G401.6 (cell line): ENCODE data around the gene CFDP1.

Experiments
- FAIRE-seq: peaks from 2 replicates; lab custom pipeline; 2012; peaks lifted over from hg19 to GRCh38; lab: Jason Lieb, UNC

Gene CFDP1

DNA sequence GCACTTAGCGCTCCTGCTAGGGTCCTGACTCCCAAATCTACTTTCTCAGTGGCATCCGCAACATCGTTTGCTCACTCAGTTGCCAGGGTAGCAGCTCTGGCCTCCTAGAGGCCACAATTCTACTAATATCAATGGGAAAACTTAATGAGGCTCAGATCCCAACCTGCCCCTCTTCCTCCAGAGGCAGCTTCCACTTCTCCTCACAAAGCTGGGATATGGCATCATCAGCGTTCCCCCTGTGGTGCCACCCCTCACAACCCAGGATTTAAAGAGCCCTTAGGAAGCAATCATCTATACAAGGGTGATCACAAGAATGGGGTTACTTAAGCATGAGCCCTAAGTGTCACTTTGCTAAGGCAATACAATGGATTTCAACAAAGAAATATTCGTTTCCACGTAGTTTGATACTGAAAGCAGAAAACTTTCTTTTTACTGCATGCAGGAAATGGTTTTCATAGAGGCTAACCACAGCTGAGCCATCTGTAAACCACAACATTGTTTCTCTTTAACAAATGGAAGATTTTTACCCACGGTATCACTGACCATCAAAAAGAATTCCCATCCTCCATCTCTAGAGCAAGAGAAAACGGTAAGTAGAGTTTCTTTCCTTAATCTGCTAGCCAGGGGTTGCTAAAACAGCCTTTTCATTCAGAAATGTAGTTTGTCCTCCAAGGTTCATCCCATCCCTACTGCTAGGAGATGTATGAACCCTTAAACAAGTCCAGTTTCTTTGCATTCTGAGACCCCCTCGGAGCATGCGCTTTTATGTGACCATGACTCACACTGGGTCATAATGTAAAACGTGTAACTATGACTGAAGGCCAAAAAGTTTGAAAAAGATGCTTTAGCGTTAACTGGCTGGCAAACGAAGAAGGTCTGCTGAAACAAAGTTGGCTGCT is 113.5 kb downstream of the CFDP1 start:
- no peak for FAIRE-seq

DNA sequence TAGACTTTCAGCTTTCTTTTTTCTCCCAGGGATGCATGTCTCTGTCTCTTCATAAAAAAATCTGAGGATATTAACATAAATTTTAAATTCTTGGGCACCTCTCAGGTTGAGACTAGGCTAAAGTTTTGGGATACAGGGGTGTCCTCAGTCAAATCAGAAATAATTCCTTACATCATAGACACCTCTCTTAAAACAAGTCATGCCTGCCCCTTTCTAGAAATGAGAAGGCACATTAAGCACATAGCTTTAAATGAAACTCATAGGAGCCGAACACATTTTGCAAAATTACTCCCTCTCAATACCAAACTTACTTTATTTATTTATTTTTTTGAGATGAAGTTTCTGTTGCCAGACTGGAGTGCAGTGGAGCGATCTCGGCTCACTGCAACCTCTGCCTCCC is 114.6 kb downstream of the CFDP1 start:
- no peak for FAIRE-seq

DNA sequence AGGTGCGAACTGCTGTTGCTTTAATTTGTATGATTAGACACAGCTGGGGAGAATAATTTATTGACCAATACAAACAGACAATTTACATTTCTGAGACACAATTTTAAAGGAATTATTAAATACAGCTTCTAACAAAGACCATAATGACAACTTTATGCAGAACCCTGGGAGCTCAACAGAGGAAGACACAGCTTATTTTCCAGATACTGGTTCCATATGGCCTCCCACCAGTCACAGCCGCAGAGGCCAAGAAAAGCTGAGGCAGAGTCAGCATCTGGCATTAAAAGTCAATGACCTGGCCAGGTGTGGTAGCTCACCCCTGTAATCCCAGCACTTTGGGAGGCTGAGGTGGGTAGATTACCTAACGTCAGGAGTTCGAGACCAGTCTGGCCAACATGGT is 115.8 kb downstream of the CFDP1 start:
- FAIRE-seq: no peak

DNA sequence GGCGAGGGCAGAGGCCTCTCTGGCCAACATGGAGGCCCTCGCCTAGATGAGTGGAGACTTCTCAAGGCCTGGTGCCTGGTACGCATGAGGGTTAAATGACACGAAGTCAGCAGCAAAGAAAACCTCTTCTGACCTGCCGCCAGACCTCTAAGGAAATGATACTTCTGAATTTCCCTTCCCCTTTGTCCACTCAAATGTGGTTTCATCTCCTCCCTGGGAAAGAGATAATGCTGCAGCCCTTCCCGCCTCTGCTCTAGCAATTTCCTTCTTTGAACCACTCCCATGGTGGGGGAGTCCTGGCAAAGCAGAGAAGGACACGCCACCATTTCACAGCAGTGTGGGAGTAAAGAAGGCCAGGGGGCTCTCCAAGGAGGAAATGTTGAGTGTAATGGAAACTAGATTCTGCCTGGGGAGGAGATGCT is 116.2 kb downstream of the CFDP1 start:
- no peak for FAIRE-seq

DNA sequence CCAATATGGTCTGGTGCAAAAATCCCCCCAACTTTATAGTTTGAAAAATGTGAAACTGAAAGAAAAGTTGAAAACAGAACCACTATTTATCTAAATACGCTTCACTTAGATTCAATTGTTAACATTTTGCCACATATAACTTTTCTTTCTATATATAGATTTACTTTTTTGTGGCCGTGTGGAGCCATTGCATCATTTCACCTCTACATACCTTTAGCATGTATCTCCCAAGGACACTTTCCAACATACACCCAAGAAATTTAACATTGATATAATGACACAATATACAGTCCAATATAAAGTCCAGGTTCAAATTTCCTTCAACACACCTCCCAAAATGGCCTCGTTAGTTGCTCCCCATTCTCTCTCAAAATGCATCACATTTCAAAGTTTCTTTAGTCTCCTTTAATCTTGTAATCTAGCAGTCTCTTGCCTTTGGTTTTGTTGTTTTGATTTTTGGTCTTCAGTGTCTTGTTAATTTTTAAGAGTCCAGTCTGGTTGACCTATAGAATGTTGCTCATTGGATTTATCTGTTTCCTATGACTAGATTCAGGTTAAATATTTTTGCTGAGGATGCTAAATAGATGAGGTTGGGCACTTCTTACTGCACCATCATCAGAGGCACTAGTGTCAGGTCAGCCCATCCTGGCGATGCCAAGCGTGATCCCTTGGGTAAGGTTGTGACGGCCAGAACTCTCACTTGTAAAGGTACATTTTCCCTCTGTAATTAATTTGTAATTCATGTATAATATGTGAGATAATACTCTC is 117.6 kb downstream of the CFDP1 start:
- no peak for FAIRE-seq

DNA sequence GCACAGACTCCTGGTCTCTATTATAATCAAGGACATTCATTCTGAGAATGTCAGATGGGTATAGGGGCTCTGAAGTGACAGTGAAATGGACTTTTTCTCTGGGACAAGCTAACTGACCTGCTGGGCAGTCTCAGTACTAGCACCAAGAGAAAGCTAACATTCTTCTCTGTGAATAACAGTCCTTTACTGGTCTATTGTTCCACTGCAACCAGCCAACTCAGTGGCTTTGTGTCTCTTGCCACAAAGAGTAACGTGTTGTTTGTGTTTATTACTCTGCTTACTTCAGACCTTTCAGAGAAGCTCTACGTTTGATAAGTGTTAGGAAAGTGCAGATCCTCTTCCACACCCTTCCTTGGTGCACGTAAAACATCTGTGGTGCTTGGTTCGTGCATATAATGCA is 120.4 kb downstream of the CFDP1 start:
- no peak for FAIRE-seq

DNA sequence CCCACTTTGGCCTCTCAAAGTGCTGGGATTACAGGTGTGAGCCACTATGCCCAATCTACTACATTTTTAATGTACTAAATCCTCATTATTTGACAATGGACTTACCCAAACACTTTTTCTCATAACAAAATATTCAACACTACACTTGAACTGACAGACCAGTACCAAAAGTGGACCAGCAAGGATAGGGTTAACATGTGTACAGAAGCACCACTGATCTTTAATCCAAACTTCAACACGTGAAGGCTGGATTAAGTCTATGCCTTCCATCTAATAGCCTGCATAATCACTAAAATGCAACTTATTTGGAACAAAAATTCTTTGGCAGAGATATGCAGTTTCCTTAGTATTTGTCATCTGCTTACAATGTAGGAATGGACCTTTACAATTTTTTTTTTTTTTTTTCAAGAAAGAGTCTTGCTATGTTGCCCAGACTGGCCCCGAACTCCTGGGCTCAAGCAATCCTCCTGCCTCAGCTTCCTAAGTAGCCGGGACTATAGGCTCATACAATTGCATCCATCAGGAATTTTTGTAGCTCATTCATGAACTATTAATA is 121.8 kb downstream of the CFDP1 start:
- no peak for FAIRE-seq

DNA sequence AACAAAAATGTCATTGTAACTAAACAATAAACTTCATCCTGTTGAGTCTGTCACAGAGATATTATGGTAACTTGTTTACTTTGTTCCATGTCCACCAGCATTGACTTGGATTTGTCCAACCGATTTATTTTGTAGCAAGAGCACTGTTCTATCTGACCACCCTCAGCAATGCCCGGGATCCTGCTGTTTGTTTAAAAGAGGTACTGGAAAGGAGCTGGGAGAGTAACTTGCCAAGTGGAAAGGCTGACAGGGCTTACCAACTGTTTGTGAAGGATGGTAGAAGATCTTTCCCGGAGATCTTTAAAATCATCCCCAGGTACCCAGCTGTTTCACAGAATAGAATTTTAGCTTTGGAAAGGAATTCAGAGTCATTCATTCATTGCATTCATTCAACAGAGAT is 122.8 kb downstream of the CFDP1 start:
- FAIRE-seq: no peak

DNA sequence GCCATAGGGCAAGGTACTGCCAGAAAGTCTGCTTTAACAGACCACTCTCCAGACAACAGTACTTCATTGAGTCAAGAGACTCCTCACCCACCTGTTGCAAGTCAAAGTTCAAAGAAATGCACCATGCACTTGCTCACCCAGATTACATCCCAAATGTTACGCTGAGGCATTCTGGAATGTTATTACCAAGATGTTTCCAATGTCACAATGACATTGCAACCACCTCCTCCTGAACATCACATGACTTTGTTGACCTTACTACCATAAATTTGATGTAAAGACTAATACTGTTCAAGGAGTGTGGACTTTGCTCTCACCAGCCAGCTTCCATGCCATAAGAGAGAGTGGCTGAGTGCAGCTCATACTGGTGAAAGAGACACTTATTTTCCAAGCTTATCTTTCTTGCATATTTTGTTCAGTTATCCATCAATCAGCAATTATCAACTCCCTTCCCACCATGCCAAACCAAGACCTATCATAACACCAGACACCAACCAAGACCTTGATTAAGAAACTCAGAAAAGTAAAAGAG is 123.3 kb downstream of the CFDP1 start:
- FAIRE-seq: no peak

DNA sequence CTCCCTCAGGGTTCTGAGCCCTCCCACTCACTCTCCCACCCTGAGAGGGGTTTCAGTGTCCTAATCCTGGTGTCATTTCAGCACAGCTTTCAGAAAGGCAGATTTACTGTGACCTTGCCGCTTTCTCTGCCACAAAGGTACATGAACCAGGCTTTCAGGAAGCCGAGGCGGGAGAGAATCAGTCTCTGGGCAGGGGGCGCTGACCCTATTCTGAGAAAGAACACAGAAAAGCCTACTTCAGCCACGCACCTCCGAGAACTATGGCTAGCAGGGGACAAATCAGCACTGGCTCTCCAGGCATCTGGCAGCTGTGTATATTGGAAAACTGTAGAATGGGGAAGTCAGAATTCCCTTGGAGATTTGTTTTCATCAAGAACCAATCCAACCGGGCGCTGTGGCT is 124.1 kb downstream of the CFDP1 start:
- no peak for FAIRE-seq

DNA sequence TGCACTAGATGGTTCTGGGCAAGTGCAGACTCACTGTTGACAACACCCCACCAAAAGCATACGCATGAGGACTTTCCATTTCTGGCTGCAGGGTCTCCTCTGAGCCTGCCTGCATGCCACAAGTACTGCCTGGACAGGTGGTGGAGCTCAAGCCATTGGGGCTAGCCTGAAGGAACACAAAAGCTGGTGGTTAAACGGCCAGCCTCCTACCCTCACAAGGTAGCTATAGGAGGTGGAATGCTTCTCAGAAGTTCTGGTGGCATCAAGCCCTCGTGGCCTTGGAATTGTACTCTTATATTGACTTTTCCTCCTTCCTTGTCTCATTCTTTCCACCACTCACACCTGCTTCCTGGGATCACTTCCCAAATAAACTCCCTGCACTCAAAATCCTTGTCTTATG is 125.3 kb downstream of the CFDP1 start:
- no peak for FAIRE-seq

DNA sequence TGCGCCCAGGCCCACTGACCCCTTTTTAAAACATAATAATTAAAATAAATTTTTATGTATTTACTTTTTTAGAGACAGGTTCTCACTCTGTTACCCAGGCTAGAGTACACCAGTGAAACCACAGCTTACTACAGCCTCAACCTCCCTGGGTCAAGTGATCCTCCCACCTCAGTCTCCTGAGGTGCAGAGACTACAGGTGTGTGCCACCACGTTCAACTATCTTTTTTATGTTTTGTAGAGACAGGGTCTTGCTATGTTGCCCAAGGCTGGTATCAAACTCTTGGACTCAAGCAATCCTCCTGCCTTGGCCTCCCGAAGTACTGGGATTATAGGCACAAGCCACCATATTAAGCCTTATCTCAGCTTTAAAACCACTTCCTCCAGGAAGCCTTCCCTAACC is 125.8 kb downstream of the CFDP1 start:
- no peak for FAIRE-seq

DNA sequence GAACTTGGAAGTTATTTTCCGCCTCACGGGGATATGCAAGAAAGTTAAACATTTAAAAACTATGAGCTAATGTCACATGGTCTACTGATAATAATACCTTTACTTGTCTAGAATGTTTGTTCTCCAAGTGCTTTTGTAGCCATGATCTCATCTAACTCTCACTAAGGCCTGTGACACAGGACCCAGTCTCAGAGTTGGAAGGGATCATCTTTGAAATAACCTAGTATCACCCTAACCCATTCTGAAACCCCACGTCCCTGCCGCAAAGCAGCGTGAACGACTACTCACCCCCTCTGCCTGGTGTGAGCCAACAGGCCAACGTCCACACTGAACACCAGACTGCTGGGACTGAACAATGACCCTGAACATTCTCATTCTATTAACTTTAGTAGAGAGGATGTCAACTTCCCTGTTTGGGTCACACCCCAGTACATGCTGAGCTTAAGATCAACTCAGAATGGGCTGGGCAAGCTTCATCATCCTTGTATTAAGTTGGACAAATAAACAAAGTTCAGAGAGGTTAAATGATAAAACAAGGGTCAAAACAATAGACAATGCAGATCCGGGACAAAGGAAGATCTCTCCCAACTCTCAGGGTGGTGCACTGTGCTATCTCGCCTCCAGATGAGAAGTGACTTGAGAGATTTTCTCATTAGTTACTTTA is 127.1 kb downstream of the CFDP1 start:
- no peak for FAIRE-seq

DNA sequence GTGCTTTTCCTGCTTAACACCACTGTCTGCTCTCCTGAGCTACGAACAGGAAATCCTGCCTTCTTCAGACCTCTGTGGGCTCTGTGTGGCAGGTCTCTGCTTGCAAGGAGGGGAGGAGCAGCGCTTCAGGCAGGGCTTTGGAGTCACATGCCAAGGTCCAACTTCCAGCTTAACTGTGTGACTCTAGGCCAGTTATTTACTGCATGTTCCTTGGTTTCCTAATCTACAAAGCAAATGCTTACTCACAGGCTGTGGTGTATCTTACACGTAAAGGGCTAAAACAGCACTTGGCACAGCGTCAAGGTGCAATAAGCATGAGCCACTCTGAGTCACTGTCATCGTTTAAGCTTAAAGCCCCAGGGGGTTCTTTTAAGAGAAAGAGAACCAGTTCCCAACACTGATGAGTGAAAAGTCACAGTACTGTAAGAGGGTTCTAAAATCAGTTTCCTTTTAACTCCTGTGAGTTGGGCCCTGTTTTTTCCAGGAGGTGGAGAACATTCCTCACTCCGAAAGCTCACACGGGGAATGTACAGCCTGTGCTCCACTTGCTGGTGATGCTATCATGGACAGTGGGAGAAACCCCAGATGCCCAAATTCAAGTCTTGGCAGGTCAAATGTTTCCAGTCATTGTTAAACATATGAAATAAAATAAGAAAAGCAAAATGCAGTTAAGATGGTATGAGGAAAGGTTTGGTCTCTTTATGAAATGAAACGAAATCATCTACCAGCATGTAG is 127.8 kb downstream of the CFDP1 start:
- peak; percentile 99 for FAIRE-seq

DNA sequence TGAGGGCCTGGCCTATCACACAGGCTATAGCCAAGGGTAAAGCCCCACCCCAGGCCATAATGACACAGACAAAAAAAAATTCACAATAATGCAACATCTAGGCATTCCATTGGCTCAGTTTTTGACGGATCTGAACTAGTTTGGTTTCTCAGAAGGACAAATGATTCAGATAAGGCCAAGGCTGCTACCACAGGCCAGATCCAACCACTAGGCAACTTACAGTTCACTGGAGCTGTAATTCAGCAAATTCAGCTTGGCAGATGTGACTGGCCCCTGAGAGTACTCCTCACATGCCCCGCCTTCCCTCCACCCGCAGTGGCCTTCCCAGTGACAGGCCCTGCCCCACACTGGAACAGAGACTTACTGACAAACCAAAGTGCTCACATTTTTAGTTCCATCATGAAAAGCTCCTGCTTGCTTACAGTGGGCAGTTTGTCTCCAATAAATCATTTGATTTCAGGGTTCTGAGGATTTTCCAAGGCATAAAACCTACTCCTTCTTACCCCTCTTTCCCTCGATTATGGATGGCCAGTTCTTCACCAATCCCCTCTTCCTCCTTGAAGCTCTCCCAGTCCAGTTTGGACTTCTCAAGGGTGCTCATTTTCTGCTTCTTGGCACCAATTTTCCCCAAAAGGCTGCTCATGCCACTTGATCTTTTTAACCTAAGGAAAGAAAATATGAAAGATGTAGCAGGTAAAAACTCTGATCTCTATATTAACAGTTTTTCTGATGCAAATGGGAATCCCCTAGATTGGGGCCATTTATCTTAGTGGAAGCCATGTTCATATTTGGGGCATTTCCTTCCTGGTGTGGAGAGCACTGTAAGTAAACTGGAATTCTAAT is 128.6 kb downstream of the CFDP1 start:
- FAIRE-seq: peak; percentile 56

DNA sequence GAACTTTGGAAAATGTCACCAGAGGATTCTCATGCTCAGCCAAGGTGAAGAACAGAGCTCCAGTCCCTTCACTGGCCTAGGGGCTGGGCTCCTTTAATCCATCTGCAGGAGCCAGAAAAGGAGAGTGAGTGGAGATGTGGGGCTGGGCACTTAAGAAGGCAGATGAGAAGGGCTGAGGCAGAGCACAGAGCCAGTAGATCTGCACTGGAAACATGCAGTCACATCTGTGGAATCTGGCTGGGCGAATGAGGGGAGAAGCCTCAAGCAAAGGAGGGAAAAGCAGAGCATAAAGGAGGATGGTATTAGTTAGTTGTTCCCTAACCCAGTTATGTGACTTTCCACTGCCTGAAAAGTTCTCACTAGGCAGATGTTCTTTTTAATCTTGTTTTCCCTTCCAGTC is 131.5 kb downstream of the CFDP1 start:
- FAIRE-seq: no peak

DNA sequence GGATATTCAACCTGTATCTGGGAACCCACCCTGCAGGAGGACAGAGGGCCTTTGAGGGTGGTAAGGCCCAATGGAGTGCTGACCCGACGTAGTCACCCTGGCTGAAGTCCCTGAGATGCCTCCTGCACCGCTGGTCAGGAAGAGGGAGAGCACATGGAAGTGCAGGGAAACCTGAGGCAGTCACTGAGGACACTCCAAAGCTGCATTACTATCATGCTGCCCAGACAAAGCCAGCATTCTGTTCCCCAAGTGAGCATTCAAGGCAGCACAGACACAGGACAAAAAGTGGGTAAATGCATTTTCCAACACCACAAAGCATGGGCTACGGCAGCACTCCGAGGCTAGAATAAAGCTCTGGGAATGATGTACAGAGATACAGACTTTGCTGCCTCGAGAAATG is 135.0 kb downstream of the CFDP1 start:
- FAIRE-seq: no peak

DNA sequence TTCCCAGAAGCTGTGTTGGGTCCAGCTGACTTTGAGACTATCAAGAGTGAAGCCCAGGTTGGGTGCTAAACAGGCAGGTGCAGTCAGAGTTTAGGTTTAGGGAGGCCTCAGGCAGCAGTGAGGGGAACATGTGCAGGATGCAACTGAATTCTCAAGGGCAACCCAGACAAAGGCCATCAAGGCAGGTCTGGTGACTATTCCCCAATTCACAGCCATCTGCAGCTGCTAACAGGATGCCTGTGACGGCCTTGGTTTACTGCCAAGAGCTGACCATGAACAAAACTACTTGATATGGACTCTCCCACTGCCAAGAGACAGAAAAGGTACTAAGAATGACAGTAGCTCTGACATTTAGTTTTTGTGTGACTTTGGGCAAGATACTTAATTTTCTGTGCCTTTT is 136.7 kb downstream of the CFDP1 start:
- FAIRE-seq: no peak

DNA sequence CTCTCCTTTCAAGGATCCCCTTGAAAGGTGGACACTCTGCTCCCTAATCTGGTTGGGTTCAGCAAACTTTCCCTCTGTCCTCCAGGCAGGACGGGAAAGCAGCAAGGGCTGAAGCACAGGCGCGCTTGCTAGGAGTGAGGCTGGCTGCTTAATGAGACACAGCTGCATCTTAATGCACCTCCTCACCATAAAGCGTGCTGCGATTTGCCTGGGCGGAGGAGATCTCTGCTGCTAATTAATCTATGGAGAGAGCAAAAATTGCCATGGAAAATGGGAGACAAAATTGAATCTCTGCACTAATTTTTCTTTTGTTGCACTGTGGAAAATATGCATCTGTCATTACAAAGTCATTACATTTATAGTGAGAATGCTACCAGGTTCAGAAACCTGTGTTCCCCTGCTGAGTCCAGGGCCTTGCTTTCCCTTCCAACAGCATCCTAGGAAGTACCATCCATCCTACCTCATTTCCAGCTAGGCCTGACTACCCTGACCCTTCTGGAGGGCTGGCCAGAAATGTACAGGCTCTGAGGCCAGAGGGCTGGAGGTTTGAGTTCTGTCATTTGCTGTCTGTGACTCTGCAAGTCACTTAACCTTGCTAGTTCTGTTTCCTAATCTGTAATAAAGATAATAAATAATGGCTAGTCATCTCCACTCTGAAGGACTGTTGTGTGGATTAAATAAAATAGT is 138.4 kb downstream of the CFDP1 start:
- no peak for FAIRE-seq

DNA sequence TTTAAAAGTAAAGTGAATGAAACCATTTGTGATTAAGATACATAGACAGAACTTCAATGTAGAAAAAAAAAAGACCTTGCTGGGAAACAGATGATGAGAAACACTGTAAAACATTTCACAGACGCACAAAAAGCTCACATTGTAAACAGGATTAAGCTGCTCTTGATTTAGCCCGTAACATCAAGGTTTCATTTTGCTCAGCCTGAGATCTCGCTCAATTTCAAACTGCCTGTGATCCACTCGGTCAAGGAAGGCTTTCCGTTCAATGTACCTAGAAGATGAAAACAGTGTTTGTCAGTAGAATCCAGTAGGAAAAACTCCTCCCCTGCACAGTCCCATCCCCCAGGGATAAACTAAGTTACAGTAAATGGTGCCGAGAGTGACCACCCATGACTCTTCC is 139.5 kb downstream of the CFDP1 start:
- no peak for FAIRE-seq
